Mesenchymal stem cell (in vitro differentiated cells and primary cell): ENCODE measurements around the gene GMCL2.

ENCODE experiments used
- DNase-seq: peaks from one replicate; pipeline ENCODE4 v3.0.0-alpha.2; 2013
- H2AFZ ChIP-seq: one replicate; pipeline ENCODE4 v1.6.1; 2013; ENCODE audit warnings: low read depth, mild to moderate bottlenecking, control low read depth, inconsistent platforms, low read length, moderate library complexity
- H2AK5ac ChIP-seq: 2 replicates; pipeline ENCODE4 v1.6.1; 2013; ENCODE audit warnings: low read length, moderate library complexity, mild to moderate bottlenecking, inconsistent platforms; ENCODE audit not compliant: severe bottlenecking
- H2BK120ac ChIP-seq: one replicate; pipeline ENCODE4 v1.6.1; 2013; ENCODE audit warnings: low read depth, mild to moderate bottlenecking, inconsistent platforms, low read length, moderate library complexity
- H2BK12ac ChIP-seq, 2 experiments: one replicate each; pipeline ENCODE4 v1.6.1; 2013; ENCODE audit warnings: inconsistent platforms in 2 of 2, low read length in 2 of 2, mild to moderate bottlenecking in 2 of 2, moderate library complexity in 2 of 2, control low read depth in 1 of 2
- H2BK15ac ChIP-seq: one replicate; pipeline ENCODE4 v1.6.1; 2013; ENCODE audit warnings: mild to moderate bottlenecking, low read depth, inconsistent platforms; ENCODE audit not compliant: poor library complexity, severe bottlenecking
- H2BK5ac ChIP-seq: 2 replicates; pipeline ENCODE4 v1.6.1; 2013; ENCODE audit warnings: low read depth, mild to moderate bottlenecking, low read length, control low read depth, inconsistent platforms; ENCODE audit not compliant: poor library complexity, severe bottlenecking
- H3K14ac ChIP-seq, 2 experiments: one replicate each; pipeline ENCODE4 v1.6.1; 2013; ENCODE audit warnings: inconsistent platforms in 2 of 2, low read length in 2 of 2, control low read depth in 1 of 2, mild to moderate bottlenecking in 1 of 2, moderate library complexity in 1 of 2
- H3K18ac ChIP-seq, 2 experiments: one replicate each; pipeline ENCODE4 v1.6.1; 2013; ENCODE audit warnings: inconsistent platforms in 2 of 2, low read length in 2 of 2, control low read depth in 1 of 2, low read depth in 1 of 2, mild to moderate bottlenecking in 1 of 2
- H3K23ac ChIP-seq, 2 experiments: one replicate each; pipeline ENCODE4 v1.6.1; 2013; ENCODE audit warnings: inconsistent platforms in 2 of 2, low read length in 2 of 2, mild to moderate bottlenecking in 2 of 2, moderate library complexity in 2 of 2, control low read depth in 1 of 2
- H3K27ac ChIP-seq: 2 replicates; pipeline ENCODE4 v1.5.1; 2013; ENCODE audit warnings: mild to moderate bottlenecking, moderate library complexity, low read length, control low read depth, inconsistent platforms; ENCODE audit not compliant: poor library complexity, severe bottlenecking
- H3K27me3 ChIP-seq, 2 experiments: 2 replicates each; pipeline versions ENCODE4 v1.6.1 to v1.7.0; 2013; ENCODE audit warnings: low read length in 2 of 2, mild to moderate bottlenecking in 2 of 2, moderate library complexity in 2 of 2, control low read depth in 1 of 2, inconsistent platforms in 1 of 2; ENCODE audit not compliant: control insufficient read depth in 1 of 2, insufficient read depth in 1 of 2
- H3K36me3 ChIP-seq, 2 experiments: 2 replicates each; pipeline versions ENCODE4 v1.6.1 to v1.7.0; 2013; ENCODE audit warnings: low read length in 2 of 2, control low read depth in 1 of 2, inconsistent platforms in 1 of 2, low read depth in 1 of 2, mild to moderate bottlenecking in 1 of 2; ENCODE audit not compliant: insufficient read depth in 2 of 2, control insufficient read depth in 1 of 2
- H3K4ac ChIP-seq, 2 experiments: one replicate each; pipeline ENCODE4 v1.6.1; 2013; ENCODE audit warnings: inconsistent platforms in 2 of 2, low read length in 2 of 2, mild to moderate bottlenecking in 2 of 2, moderate library complexity in 2 of 2, control low read depth in 1 of 2, low read depth in 1 of 2
- H3K4me1 ChIP-seq: 2 replicates; pipeline ENCODE4 v1.6.1; 2013; ENCODE audit warnings: low read depth, low read length, control low read depth; ENCODE audit not compliant: control insufficient read depth, insufficient read depth
- H3K4me2 ChIP-seq: 2 replicates; pipeline ENCODE4 v1.6.1; 2013; ENCODE audit warnings: low read length, mild to moderate bottlenecking, inconsistent platforms; ENCODE audit not compliant: poor library complexity, severe bottlenecking
- H3K4me3 ChIP-seq, 2 experiments: 2 replicates each; pipeline versions ENCODE4 v1.5.1 to v1.7.0; 2013; ENCODE audit warnings: low read length in 2 of 2, mild to moderate bottlenecking in 2 of 2, control low read depth in 1 of 2, low read depth in 1 of 2; ENCODE audit not compliant: insufficient read depth in 1 of 2
- H3K79me1 ChIP-seq: replicated peaks from 2 replicates; pipeline ENCODE4 v1.6.1; 2013; ENCODE audit warnings: mild to moderate bottlenecking, control low read depth, low read length, inconsistent platforms; ENCODE audit not compliant: poor library complexity, severe bottlenecking
- H3K9ac ChIP-seq: 2 replicates; pipeline ENCODE4 v1.7.0; 2013; ENCODE audit warnings: mild to moderate bottlenecking, low read length, moderate library complexity
- H3K9me3 ChIP-seq: 2 replicates; pipeline ENCODE4 v1.7.0; 2013; ENCODE audit warnings: mild to moderate bottlenecking, low read length; ENCODE audit not compliant: control insufficient read depth
- H4K8ac ChIP-seq: one replicate; pipeline ENCODE4 v1.6.1; 2013; ENCODE audit warnings: inconsistent platforms, mild to moderate bottlenecking, low read length, moderate library complexity
- H4K91ac ChIP-seq: one replicate; pipeline ENCODE4 v1.6.1; 2013; ENCODE audit warnings: mild to moderate bottlenecking, low read length, inconsistent platforms
- WGBS: methylation state at CpG from one replicate; pipeline ENCODE4 v1.1.7; 2013; ENCODE audit warnings: mixed read lengths; 5-methylcytosine and 5-hydroxymethylcytosine counted together

The GMCL2 gene

DNA sequence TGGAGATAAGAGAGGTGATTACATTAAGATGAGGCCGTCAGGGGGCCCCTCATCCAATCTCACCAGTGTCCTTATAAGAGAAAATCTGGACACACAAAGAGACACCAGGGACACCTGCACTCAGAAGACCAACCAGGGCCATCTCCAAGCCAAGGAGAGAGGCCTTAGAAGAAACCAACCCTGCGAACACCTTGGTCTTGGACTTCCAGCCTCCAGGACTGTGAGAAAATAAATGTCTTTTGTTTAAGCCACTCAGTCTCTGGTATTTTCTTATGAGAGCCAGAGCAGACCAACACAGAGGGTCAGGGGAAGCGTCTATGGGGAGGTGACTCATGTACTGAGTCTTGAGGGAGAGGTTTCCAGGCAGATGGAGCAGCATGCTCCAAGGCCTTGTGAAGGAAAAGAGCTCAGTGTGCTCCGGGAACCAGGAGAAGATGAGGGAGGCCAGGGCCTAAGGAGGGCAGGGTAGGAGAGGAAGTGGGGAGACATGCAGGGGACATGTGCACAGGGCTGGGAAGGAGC is 40.0 kb upstream of the GMCL2 start:
- Histone ChIP-seq H3K79me1 (peaks cover 70% of the 10 kb centered on the region), H3K27me3 (no peaks in the 10 kb centered on the region), H3K4me3 (no peak overlapping the region), H3K23ac (no peak overlapping the region), H3K27ac (no peak overlapping the region), H2BK120ac (no peak overlapping the region), H2BK15ac (no peak overlapping the region), H2BK5ac (no peak overlapping the region), H3K4me1 (peaks cover 28% of the 10 kb centered on the region), H4K8ac (no peak overlapping the region), H2AK5ac (no peak overlapping the region), H3K14ac (no peak overlapping the region), H3K4ac (no peak overlapping the region), H3K9ac (no peak overlapping the region), H3K18ac (no peak overlapping the region), H3K36me3 (peaks cover 66 to 71% of the 10 kb centered on the region in 2 experiments), H3K4me2 (no peak overlapping the region), H2AFZ (no peak overlapping the region), H3K9me3 (peaks cover 4% of the 10 kb centered on the region), H4K91ac (no peak overlapping the region), H2BK12ac (no peak overlapping the region)
- 82% methylated on average over 3 of the region's 4 CpGs for WGBS
- DNase-seq = peak; percentile 56

DNA sequence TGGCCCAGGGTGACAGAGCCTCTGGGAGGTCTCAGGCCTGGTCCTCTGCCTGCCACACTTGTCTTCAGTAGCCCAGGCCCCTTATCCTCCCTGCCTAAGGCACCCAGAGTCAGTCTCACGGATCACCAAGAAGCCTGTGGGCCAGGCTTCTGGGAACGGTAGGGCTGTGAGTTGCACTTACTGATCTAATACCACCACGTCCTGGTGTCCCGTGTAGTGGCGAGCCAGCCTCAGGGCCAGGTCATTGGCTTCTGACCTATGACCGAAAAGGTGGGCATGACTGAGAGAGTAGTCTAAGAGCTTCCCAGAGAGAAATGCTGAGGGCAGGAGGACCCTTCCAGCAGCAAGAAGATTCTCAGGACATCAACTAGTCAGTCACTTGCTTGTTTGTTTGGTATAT is 38.0 kb upstream of the GMCL2 start:
- Histone ChIP-seq H2AK5ac (no peak overlapping the region), H3K4me2 (no peak overlapping the region), H3K9me3 (peaks cover 4% of the 10 kb centered on the region), H3K4me1 (peaks cover 14% of the 10 kb centered on the region), H3K79me1 (peaks cover 67% of the 10 kb centered on the region), H3K36me3 (peaks cover 71 to 84% of the 10 kb centered on the region in 2 experiments), H3K4ac (no peak overlapping the region), H2AFZ (no peak overlapping the region), H2BK12ac (no peak overlapping the region), H3K9ac (no peak overlapping the region), H2BK5ac (no peak overlapping the region), H3K27ac (no peak overlapping the region), H3K18ac (no peak overlapping the region), H3K4me3 (no peak overlapping the region), H2BK15ac (no peak overlapping the region), H3K23ac (no peak overlapping the region), H4K91ac (no peak overlapping the region), H3K14ac (no peak overlapping the region), H4K8ac (no peak overlapping the region), H3K27me3 (no peaks in the 10 kb centered on the region), H2BK120ac (no peak overlapping the region)
- WGBS = 98% methylated on average over 6 of the region's 6 CpGs
- DNase-seq = no peak

DNA sequence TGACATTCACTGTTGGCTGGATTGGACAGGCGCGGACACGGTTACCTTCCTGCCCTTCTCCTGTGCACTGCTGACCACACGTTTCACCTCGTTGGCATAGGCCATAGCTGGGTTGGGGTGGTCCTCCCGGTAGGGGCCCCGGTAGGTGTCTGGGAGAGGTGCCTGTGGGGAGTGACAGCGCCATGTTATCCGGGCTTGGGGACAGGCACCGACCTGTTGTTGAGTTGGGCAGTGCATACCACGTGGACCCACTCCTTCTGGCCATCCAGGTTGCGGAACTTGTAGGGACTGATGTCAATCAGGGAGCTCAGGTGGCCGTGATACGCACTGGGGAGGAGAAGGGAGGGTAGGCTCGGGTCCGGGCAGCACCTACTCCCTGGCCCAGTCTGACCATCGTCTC is 37.2 kb upstream of the GMCL2 start:
- H4K8ac ChIP-seq = no peak overlapping the region
- peaks cover 4% of the 10 kb centered on the region for H3K9me3 ChIP-seq
- H3K14ac ChIP-seq = no peak overlapping the region
- peaks cover 11% of the 10 kb centered on the region for H3K4me1 ChIP-seq
- H2BK5ac ChIP-seq = no peak overlapping the region
- H2BK120ac ChIP-seq = no peak overlapping the region
- peaks cover 62% of the 10 kb centered on the region for H3K79me1 ChIP-seq
- no peak overlapping the region for H3K4me2 ChIP-seq
- H3K4me3 ChIP-seq = no peak overlapping the region
- H3K27ac ChIP-seq = no peak overlapping the region
- no peak overlapping the region for H3K23ac ChIP-seq
- H3K36me3 ChIP-seq = peaks cover 65 to 80% of the 10 kb centered on the region in 2 experiments
- 99% methylated on average over 14 of the region's 17 CpGs for WGBS
- H3K4ac ChIP-seq = no peak overlapping the region
- no peak overlapping the region for H4K91ac ChIP-seq
- H2BK12ac ChIP-seq = no peak overlapping the region
- no peak overlapping the region for H3K18ac ChIP-seq
- H3K9ac ChIP-seq = no peak overlapping the region
- H2AK5ac ChIP-seq = no peak overlapping the region
- H2AFZ ChIP-seq = no peak overlapping the region
- DNase-seq = no peak
- no peak overlapping the region for H2BK15ac ChIP-seq
- no peaks in the 10 kb centered on the region for H3K27me3 ChIP-seq

DNA sequence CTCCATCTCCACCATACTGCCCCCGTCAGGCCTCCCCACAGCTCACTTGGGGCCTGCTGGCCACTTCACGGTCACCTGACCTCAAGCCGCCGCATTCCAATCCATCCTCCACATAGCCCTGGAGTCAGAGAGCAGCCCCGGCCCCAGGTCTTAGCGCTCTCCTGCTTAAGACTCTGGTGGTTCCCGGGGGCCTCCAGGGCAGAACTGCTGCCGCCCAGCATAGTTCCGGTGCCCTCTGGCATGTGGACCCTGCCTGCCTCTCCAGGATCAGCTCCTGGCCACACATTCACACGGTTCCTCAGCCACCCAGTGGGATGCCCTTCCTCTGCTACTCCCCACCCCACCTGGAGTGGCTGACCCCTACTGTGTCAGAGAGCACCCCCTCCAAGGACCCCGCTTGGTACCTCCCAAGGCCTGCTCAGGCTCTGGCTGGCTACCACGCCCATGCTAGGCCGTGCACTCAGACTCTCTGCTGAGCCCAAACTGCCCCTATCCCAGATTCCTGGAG is 36.7 kb upstream of the GMCL2 start:
- Histone ChIP-seq H2AK5ac (no peak overlapping the region), H2BK5ac (no peak overlapping the region), H3K14ac (no peak overlapping the region), H4K8ac (no peak overlapping the region), H3K27ac (no peak overlapping the region), H3K79me1 (peaks cover 60% of the 10 kb centered on the region), H2AFZ (no peak overlapping the region), H2BK120ac (no peak overlapping the region), H3K36me3 (peaks cover 61 to 77% of the 10 kb centered on the region in 2 experiments), H3K27me3 (no peaks in the 10 kb centered on the region), H3K4me3 (no peak overlapping the region), H3K4ac (no peak overlapping the region), H3K9ac (no peak overlapping the region), H3K4me2 (no peak overlapping the region), H4K91ac (no peak overlapping the region), H3K4me1 (peaks cover 11% of the 10 kb centered on the region), H3K18ac (no peak overlapping the region), H3K23ac (no peak overlapping the region), H2BK15ac (no peak overlapping the region), H3K9me3 (peaks cover 4% of the 10 kb centered on the region), H2BK12ac (no peak overlapping the region)
- no peak for DNase-seq
- WGBS = 90% methylated on average over 13 of the region's 13 CpGs
